CD14-positive monocyte (primary cell): ENCODE measurements around the gene FAM131A. TPM values are rescaled to one million over a fixed set of nuclear protein-coding genes. Genes with fewer than 3 reads are reported as not detected.

Source experiments
- DNase-seq, 3 donors: peaks; one replicate each; pipeline ENCODE4 v3.0.0-alpha.2; 2011 to 2022
- H2AFZ ChIP-seq: 2 replicates; pipeline ENCODE4 v1.6.0; 2012; ENCODE audit warnings: mild to moderate bottlenecking, low read depth, low read length, inconsistent platforms; ENCODE audit not compliant: insufficient read depth, poor library complexity, severe bottlenecking
- H3K27ac ChIP-seq, 2 donors: 1 replicate in 1 of 2; 2 replicates in 1 of 2; pipeline ENCODE4 v1.5.1; 2012 to 2013; ENCODE audit warnings: low read length in 2 of 2, control low read depth in 1 of 2, inconsistent platforms in 1 of 2, low read depth in 1 of 2, mild to moderate bottlenecking in 1 of 2
- H3K27me3 ChIP-seq, 2 donors: one replicate each; pipeline versions ENCODE4 v1.6.0 to v1.6.1; 2011 to 2013; ENCODE audit warnings: low read length in 2 of 2; ENCODE audit not compliant: control insufficient read depth in 2 of 2, insufficient read depth in 2 of 2
- H3K36me3 ChIP-seq, 2 donors: replicated peaks in 1 of 2; 1 replicate in 1 of 2; 2 replicates in 1 of 2; pipeline versions ENCODE4 v1.5.1 to v1.6.1; 2012 to 2013; ENCODE audit warnings: low read length in 2 of 2, control low read depth in 1 of 2, inconsistent platforms in 1 of 2, mild to moderate bottlenecking in 1 of 2; ENCODE audit not compliant: insufficient read depth in 2 of 2, control insufficient read depth in 1 of 2
- H3K4me1 ChIP-seq, 2 donors: 1 replicate in 1 of 2; 2 replicates in 1 of 2; pipeline versions ENCODE4 v1.5.1 to v1.6.1; 2012 to 2013; ENCODE audit warnings: low read length in 2 of 2, control low read depth in 1 of 2, inconsistent platforms in 1 of 2, mild to moderate bottlenecking in 1 of 2, moderate library complexity in 1 of 2; ENCODE audit not compliant: insufficient read depth in 2 of 2, control insufficient read depth in 1 of 2
- H3K4me2 ChIP-seq: replicated peaks from 2 replicates; pipeline ENCODE3; 2012; ENCODE audit warnings: low read length, moderate library complexity, mild to moderate bottlenecking; ENCODE audit not compliant: poor library complexity, severe bottlenecking; ENCODE audit errors: extremely low read depth
- H3K4me3 ChIP-seq, 3 experiments: fragments of 200-600 bp in 1 of 3; sonication (generic) in 1 of 3; replicated peaks in 1 of 3; 1 replicate in 2 of 3; 2 replicates in 1 of 3; pipeline ENCODE4 v1.5.1; 2011 to 2013; ENCODE audit warnings: low read length in 3 of 3, mild to moderate bottlenecking in 3 of 3, control low read depth in 2 of 3, low read depth in 2 of 3, inconsistent platforms in 1 of 3, moderate library complexity in 1 of 3
- H3K79me2 ChIP-seq: 2 replicates; pipeline ENCODE4 v1.6.0; 2012; ENCODE audit warnings: mild to moderate bottlenecking, control low read depth, inconsistent platforms, low read length, moderate library complexity; ENCODE audit not compliant: insufficient read depth
- H3K9ac ChIP-seq: 2 replicates; pipeline ENCODE4 v1.6.0; 2017; ENCODE audit warnings: low read length, mild to moderate bottlenecking; ENCODE audit not compliant: insufficient read depth, poor library complexity, severe bottlenecking
- H3K9me3 ChIP-seq, 2 donors: replicated peaks in 1 of 2; 1 replicate in 1 of 2; 2 replicates in 1 of 2; pipeline versions ENCODE4 v1.5.1 to v1.6.1; 2012 to 2013; ENCODE audit warnings: low read length in 2 of 2, control low read depth in 1 of 2; ENCODE audit not compliant: control insufficient read depth in 1 of 2, insufficient read depth in 1 of 2
- H4K20me1 ChIP-seq: 2 replicates; pipeline ENCODE4 v1.6.0; 2012; ENCODE audit warnings: mild to moderate bottlenecking, low read length, control low read depth, moderate library complexity; ENCODE audit not compliant: insufficient read depth
- H3K27ac Mint-ChIP-seq, 7 donors: one replicate each; pipeline ENCODE4 v1.8.0; 2020; ENCODE audit warnings: mild to moderate bottlenecking in 7 of 7, mixed read lengths in 7 of 7, moderate library complexity in 6 of 7, inconsistent platforms in 2 of 7
- H3K27me3 Mint-ChIP-seq, 3 donors: one replicate each; pipeline ENCODE4 v1.8.0; 2021 to 2022; ENCODE audit warnings: low read depth in 3 of 3, mild to moderate bottlenecking in 3 of 3, mixed read lengths in 3 of 3, moderate library complexity in 3 of 3, inconsistent platforms in 1 of 3
- H3K36me3 Mint-ChIP-seq, 2 donors: one replicate each; pipeline ENCODE4 v1.8.0; 2020; ENCODE audit warnings: mixed read lengths in 2 of 2, inconsistent platforms in 1 of 2, mild to moderate bottlenecking in 1 of 2
- H3K4me1 Mint-ChIP-seq: one replicate; pipeline ENCODE4 v1.8.0; 2020; ENCODE audit warnings: mild to moderate bottlenecking, mixed read lengths
- H3K4me3 Mint-ChIP-seq, 2 donors: one replicate each; pipeline ENCODE4 v1.8.0; 2020; ENCODE audit warnings: mild to moderate bottlenecking in 2 of 2, mixed read lengths in 2 of 2, moderate library complexity in 1 of 2
- H3K9me3 Mint-ChIP-seq, 7 donors: one replicate each; pipeline ENCODE4 v1.8.0; 2020 to 2022; ENCODE audit warnings: mixed read lengths in 7 of 7, mild to moderate bottlenecking in 6 of 7, moderate library complexity in 6 of 7, inconsistent platforms in 2 of 7
- CTCF ChIP-seq: fragments of 200-600 bp; IDR thresholded peaks from one replicate; pipeline ENCODE4 v1.8.0; 2022; ENCODE audit warnings: antibody characterized with exemption, mild to moderate bottlenecking
- WGBS: methylation state at CpG from one replicate; pipeline ENCODE4 v1.1.5; 2013; ENCODE audit warnings: missing lambda C conversion rate; ENCODE audit not compliant: insufficient coverage; 5-methylcytosine and 5-hydroxymethylcytosine counted together
- intact Hi-C, 2 donors: fragments of 100-400 bp; cut with micrococcal nuclease; formaldehyde crosslinking; loops; one replicate each; pipeline versions ENCODE4 v1.15.0 to v1.15.1; 2023
- polyA plus RNA-seq, 3 donors: library from polyadenylated mRNA; depleted of rRNA in 1 of 3; unstranded in 2 of 3; stranded (reverse) in 1 of 3; fragments of 300-500 nt in 2 of 3; fragments of >200 nt in 1 of 3; fragmentation: Illumina TruSeq in 2 of 3; gene quantifications; 1 replicate in 2 of 3; 2 replicates in 1 of 3; pipeline ENCODE4 v1.2.3, GENCODE V29; 2012 to 2021

Gene FAM131A
- polyA plus RNA-seq, 3 donors, result 5.8 to 30.6 (median 7.7) TPM

- no peak for TF ChIP-seq CTCF
- H3K4me1 Mint-ChIP-seq, result peaks cover 14% of the 10 kb centered on the region
- Histone ChIP-seq H3K27ac (no peak overlapping the region), H2AFZ (no peak overlapping the region), H3K4me2 (no peak overlapping the region), H3K79me2 (peaks cover 48% of the 10 kb centered on the region), H4K20me1 (peaks cover 79% of the 10 kb centered on the region), H3K4me3 (no peak overlapping the region), H3K36me3 (peaks cover 96% of the 10 kb centered on the region in 2 donors), H3K9me3 (no peaks in the 10 kb centered on the region), H3K4me1 (peaks cover 12 to 13% of the 10 kb centered on the region in 2 donors), H3K9ac (no peak overlapping the region), H3K27me3 (no peaks in the 10 kb centered on the region)
- H3K4me3 Mint-ChIP-seq, result no peak overlapping the region
- intact Hi-C loops, result no loop called here
- peaks cover 0 to 4% (median 0%) of the 10 kb centered on the region in 3 donors for H3K27me3 Mint-ChIP-seq
- H3K9me3 Mint-ChIP-seq, result no peaks in the 10 kb centered on the region
- peaks cover 97 to 99% of the 10 kb centered on the region in 2 donors for H3K36me3 Mint-ChIP-seq
- peak overlapping the region in 4 of 7 donors; percentile 10 to 81 (median 41) for H3K27ac Mint-ChIP-seq
- 98% methylated on average over 18 of the region's 21 CpGs for whole genome bisulfite sequencing
- no peak for DNase-seq
Observed at GRCh38 chr3:184327171-184327570, 10.2 kb upstream of the FAM131A start.

GRCh38 chr3:184328516-184328915 is 8.9 kb upstream of the FAM131A start:
- Histone ChIP-seq H3K36me3 (peaks cover 98 to 99% of the 10 kb centered on the region in 2 donors), H3K4me3 (no peak overlapping the region), H3K9ac (no peak overlapping the region), H3K27me3 (no peaks in the 10 kb centered on the region), H3K9me3 (no peaks in the 10 kb centered on the region), H3K27ac (peak overlapping the region in 1 of 2 donors; percentile 45), H3K79me2 (peaks cover 42% of the 10 kb centered on the region), H4K20me1 (peaks cover 72% of the 10 kb centered on the region), H3K4me2 (no peak overlapping the region), H2AFZ (no peak overlapping the region), H3K4me1 (no peaks in the 10 kb centered on the region)
- peak overlapping the region in 4 of 7 donors; percentile 27 to 66 (median 50) for H3K27ac Mint-ChIP-seq
- peaks cover 0 to 4% (median 0%) of the 10 kb centered on the region in 3 donors for H3K27me3 Mint-ChIP-seq
- TF ChIP-seq CTCF, result no peak
- H3K4me3 Mint-ChIP-seq, result no peak overlapping the region
- WGBS, result 86% methylated on average over 3 of the region's 3 CpGs
- intact Hi-C loops, result no loop called here
- no peaks in the 10 kb centered on the region for H3K9me3 Mint-ChIP-seq
- peaks cover 2% of the 10 kb centered on the region for H3K4me1 Mint-ChIP-seq
- no peak for DNase-seq
- peaks cover 98 to 99% of the 10 kb centered on the region in 2 donors for H3K36me3 Mint-ChIP-seq
